A549 (cell line): ENCODE results near the gene SHISAL2A. TPM values are rescaled to one million over a fixed set of nuclear protein-coding genes. Genes with fewer than 3 reads are reported as not detected.

ENCODE experiments used
- ATAC-seq, 2 experiments: fragments of 200-7000 bp in 1 of 2; fragments of >200 bp in 1 of 2; cut with Nextera tagmentation in 1 of 2; cut with Tn5 transposase in 1 of 2; 3 replicates each; pipeline versions ENCODE4 v1.8.0 to v1.9.1; 2018 to 2020; ENCODE audit warnings: mild to moderate bottlenecking in 1 of 2, moderate library complexity in 1 of 2
- CTCF ChIA-PET: fragments of 300-600 bp; sonication (Branson Sonifier 250); formaldehyde crosslinking; extraction: SDS; loops from one replicate; lab custom pipeline; 2021; ENCODE audit warnings: antibody characterized with exemption, inconsistent platforms; lab: Yijun Ruan, JAX
- POLR2A ChIA-PET: fragments of 350-600 bp; formaldehyde crosslinking; extraction: SDS; loops from one replicate; lab custom pipeline; 2021; ENCODE audit warnings: antibody characterized with exemption, inconsistent platforms; lab: Yijun Ruan, JAX
- DNase-seq, 2 experiments: peaks; one replicate each; pipeline versions ENCODE4 v3.0.0 to v3.0.0-alpha.2; 2011 to 2016; ENCODE audit warnings: low read depth in 1 of 2, low spot score in 1 of 2
- FAIRE-seq: peaks from 2 replicates; lab custom pipeline; 2011; peaks lifted over from hg19 to GRCh38; lab: Jason Lieb, UNC
- H3K27ac ChIP-seq, 2 experiments: fragments of >200 bp; sonication (Bioruptor Twin); formaldehyde crosslinking; 3 replicates each; pipeline ENCODE4 v1.5.1; 2016 to 2017
- H3K4me1 ChIP-seq: fragments of >200 bp; sonication (Bioruptor Twin); formaldehyde crosslinking; 3 replicates; pipeline ENCODE4 v1.6.1; 2016
- H3K4me2 ChIP-seq: fragments of >200 bp; sonication (Bioruptor Twin); formaldehyde crosslinking; 3 replicates; pipeline ENCODE4 v1.6.1; 2016
- H3K4me3 ChIP-seq: fragments of >200 bp; sonication (Bioruptor Twin); formaldehyde crosslinking; 3 replicates; pipeline ENCODE4 v1.5.1; 2016
- H3K9me3 ChIP-seq: fragments of >200 bp; sonication (Bioruptor Twin); formaldehyde crosslinking; 3 replicates; pipeline ENCODE4 v1.6.1; 2016
- BHLHE40 ChIP-seq: IDR thresholded peaks from 2 replicates; pipeline ENCODE4 v1.6.1; 2012; ENCODE audit warnings: low read depth, low read length, inconsistent platforms
- CEBPB ChIP-seq, 2 experiments: fragments of >200 bp in 1 of 2; sonication (Bioruptor Twin) in 1 of 2; formaldehyde crosslinking in 1 of 2; IDR thresholded peaks; 2 replicates each; pipeline ENCODE4 v1.6.1; 2012 to 2016
- EHMT2 ChIP-seq: fragments of 200-600 bp; sonication (generic); IDR thresholded peaks from 2 replicates; pipeline ENCODE4 v1.6.1; 2016; ENCODE audit warnings: antibody characterized with exemption, low read depth, mild to moderate bottlenecking, moderate library complexity
- ESRRA ChIP-seq: fragments of 150-350 bp; IDR thresholded peaks from 2 replicates; pipeline ENCODE4 v1.6.1; 2014; ENCODE audit warnings: mild to moderate bottlenecking, low read length, borderline replicate concordance
- FOSL2 ChIP-seq, 2 experiments: fragments of 450-650 bp in 1 of 2; fragments of >200 bp in 1 of 2; sonication (Bioruptor Twin) in 1 of 2; formaldehyde crosslinking; IDR thresholded peaks; 2 replicates each; pipeline versions ENCODE4 v1.5.0 to v1.6.1; 2016 to 2020; ENCODE audit warnings: mild to moderate bottlenecking in 1 of 2, moderate library complexity in 1 of 2
- KDM5A ChIP-seq: fragments of 200-600 bp; sonication (generic); IDR thresholded peaks from 2 replicates; pipeline ENCODE4 v1.6.1; 2016; ENCODE audit warnings: antibody characterized with exemption, mild to moderate bottlenecking
- MAZ ChIP-seq: fragments of 150-350 bp; IDR thresholded peaks from 2 replicates; pipeline ENCODE4 v1.6.1; 2014; ENCODE audit warnings: antibody characterized with exemption, low read depth, low read length, borderline replicate concordance
- NR3C1 ChIP-seq: fragments of >200 bp; sonication (Bioruptor Twin); formaldehyde crosslinking; IDR thresholded peaks from 3 replicates; pipeline ENCODE4 v1.6.1; 2017
- PHF8 ChIP-seq: fragments of 200-600 bp; sonication (generic); IDR thresholded peaks from 2 replicates; pipeline ENCODE4 v1.6.1; 2016; ENCODE audit warnings: low read depth, mild to moderate bottlenecking, antibody characterized with exemption, moderate library complexity, borderline replicate concordance
- POLR2AphosphoS2 ChIP-seq: conservative IDR thresholded peaks from 2 replicates; pipeline ENCODE4 v1.6.1; 2012; ENCODE audit warnings: low read length, improper control_type of control experiment, inconsistent platforms
- RARB ChIP-seq: fragments of 250-450 bp; sonication (Bioruptor Pico); IDR thresholded peaks from 2 replicates; pipeline ENCODE4 v1.8.0; 2021; ENCODE audit warnings: mild to moderate bottlenecking, moderate library complexity
- RCOR1 ChIP-seq: fragments of 150-350 bp; IDR thresholded peaks from 2 replicates; pipeline ENCODE4 v1.6.1; 2014; ENCODE audit warnings: antibody characterized with exemption, low read length, low read depth
- SREBF2 ChIP-seq: fragments of 450-650 bp; IDR thresholded peaks from 2 replicates; pipeline ENCODE4 v1.6.1; 2014; ENCODE audit warnings: mild to moderate bottlenecking, moderate library complexity
- ZC3H11A ChIP-seq: fragments of 450-650 bp; IDR thresholded peaks from 2 replicates; pipeline ENCODE4 v1.6.1; 2014; ENCODE audit warnings: antibody characterized with exemption, mild to moderate bottlenecking
- ZFP36 ChIP-seq: fragments of 450-650 bp; IDR thresholded peaks from 2 replicates; pipeline ENCODE4 v1.6.1; 2014; ENCODE audit warnings: borderline replicate concordance; ENCODE audit not compliant: partially characterized antibody
- WGBS: methylation state at CpG from one replicate; pipeline ENCODE4 v1.1.6; 2017; ENCODE audit errors: missing lambda C conversion rate; 5-methylcytosine and 5-hydroxymethylcytosine counted together
- polyA plus RNA-seq, 4 experiments: library from polyadenylated mRNA; depleted of rRNA in 3 of 4; stranded (reverse); fragments of >200 nt; fragmentation: RNase III in 1 of 4; extraction: RNeasy Plus Mini Kit Qiagen cat#74134 plus additional on column Dnase treatment in 1 of 4; gene quantifications; 2 replicates in 3 of 4; 3 replicates in 1 of 4; pipeline ENCODE4 v1.2.3, GENCODE V29; 2011 to 2017
- TF ChIP-seq, protein P1 (sequence below): fragments of >200 bp; sonication (Bioruptor Twin); formaldehyde crosslinking; IDR thresholded peaks from 2 replicates; pipeline ENCODE4 v1.6.1; 2016
- TF ChIP-seq, protein P2 (sequence below): fragments of 250-450 bp; sonication (Bioruptor Pico); IDR thresholded peaks from 2 replicates; pipeline ENCODE4 v1.5.0; 2020; ENCODE audit warnings: low read depth, mild to moderate bottlenecking, moderate library complexity
- TF ChIP-seq, protein P3 (sequence below): fragments of >200 bp; sonication (Bioruptor Twin); formaldehyde crosslinking; IDR thresholded peaks from 3 replicates; pipeline ENCODE4 v1.6.1; 2016
- TF ChIP-seq, protein P4 (sequence below): fragments of 200-600 bp; sonication (generic); IDR thresholded peaks from 2 replicates; pipeline ENCODE4 v1.6.1; 2016; ENCODE audit warnings: antibody characterized with exemption, mild to moderate bottlenecking, moderate library complexity

SHISAL2A gene
- polyA plus RNA-seq, 2 of the 4 experiments (the other 2 are of a cell fraction), result not detected

DNA sequence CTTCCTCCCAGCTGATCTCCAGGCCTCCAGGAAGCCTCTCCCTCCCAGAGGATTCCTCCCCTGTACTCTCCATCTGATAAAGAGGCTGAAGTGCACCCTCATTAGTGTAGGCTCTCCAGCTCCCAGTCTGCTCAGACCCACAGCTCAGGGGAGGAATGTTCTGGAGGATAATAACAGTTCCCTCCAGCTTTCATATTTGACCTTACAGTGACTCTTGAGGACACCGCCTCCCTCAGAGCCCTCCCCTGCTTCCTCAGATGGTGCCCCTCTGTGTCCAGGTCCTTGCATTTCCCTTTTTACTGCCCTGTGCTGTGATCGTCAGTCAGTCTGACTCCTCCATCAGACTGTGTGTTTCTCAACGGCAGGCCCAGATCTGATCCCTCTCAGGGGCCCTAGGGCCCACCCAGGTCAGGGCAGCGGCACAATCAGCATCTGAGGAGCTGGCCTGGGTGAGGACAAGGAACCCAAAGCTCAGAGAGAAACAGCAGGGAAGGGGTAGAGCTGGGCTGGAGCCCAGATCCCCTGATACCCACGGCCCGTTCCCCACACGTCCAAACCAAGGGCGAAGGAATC lies 1.1 kb upstream of the SHISAL2A start:
- FAIRE-seq (no peak), DNase-seq (no peak), ATAC-seq (no peak)
- H3K4me1 ChIP-seq, result peaks cover 5% of the 10 kb centered on the region; the same call in 1 of the 3 replicates
- ChIA-PET CTCF (interaction anchor here (0.7 to 1.5 kb wide), 3 partner anchors 9 to 54 kb away, joined by 3 to 5 read pairs (median 3); no protein-coding TSS in a partner anchor), POLR2A (no interaction called here)
- no peaks in the 10 kb centered on the region for H3K9me3 ChIP-seq
- no peak overlapping the region for H3K27ac ChIP-seq
- TF ChIP-seq MAZ, result no peak
- TF ChIP-seq RCOR1, result no peak
- TF ChIP-seq, protein P1, sequence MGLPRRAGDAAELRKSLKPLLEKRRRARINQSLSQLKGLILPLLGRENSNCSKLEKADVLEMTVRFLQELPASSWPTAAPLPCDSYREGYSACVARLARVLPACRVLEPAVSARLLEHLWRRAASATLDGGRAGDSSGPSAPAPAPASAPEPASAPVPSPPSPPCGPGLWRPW, result no peak
- TF ChIP-seq NR3C1, result no peak
- TF ChIP-seq, protein P2, sequence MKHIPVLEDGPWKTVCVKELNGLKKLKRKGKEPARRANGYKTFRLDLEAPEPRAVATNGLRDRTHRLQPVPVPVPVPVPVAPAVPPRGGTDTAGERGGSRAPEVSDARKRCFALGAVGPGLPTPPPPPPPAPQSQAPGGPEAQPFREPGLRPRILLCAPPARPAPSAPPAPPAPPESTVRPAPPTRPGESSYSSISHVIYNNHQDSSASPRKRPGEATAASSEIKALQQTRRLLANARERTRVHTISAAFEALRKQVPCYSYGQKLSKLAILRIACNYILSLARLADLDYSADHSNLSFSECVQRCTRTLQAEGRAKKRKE (CRISPR knock-in tag), result no peak
- no peak for TF ChIP-seq RARB (CRISPR knock-in tag)
- TF ChIP-seq ZC3H11A, result no peak
- WGBS, result 87% methylated on average over 8 of the region's 8 CpGs
- H3K4me3 ChIP-seq, result no peak overlapping the region
- H3K4me2 ChIP-seq, result no peak overlapping the region

DNA sequence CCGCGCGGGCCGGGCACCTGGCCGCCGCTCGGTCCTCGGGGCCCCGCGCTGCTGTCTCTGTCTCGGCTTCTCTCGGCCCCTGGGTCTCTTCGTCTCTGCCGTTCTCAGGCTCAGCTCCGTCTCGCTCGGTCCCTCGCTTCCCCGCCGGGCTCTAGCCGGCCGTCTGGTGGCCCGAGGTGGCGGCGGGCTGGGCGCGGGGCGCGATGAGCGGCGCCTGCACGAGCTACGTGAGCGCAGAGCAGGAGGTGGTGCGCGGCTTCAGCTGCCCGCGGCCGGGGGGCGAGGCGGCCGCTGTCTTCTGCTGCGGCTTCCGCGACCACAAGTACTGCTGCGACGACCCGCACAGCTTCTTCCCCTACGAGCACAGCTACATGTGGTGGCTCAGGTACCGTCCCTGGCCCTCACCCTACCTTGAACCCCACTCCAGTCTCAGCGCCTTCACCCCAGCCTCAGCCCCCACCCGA lies 355 bp downstream of the SHISAL2A start:
- no peak for DNase-seq
- no peaks in the 10 kb centered on the region for H3K9me3 ChIP-seq
- POLR2A ChIA-PET, result interaction anchor here (1.0 kb wide), 1 partner anchor 8 kb away, joined by 10 read pairs; no protein-coding TSS in a partner anchor
- WGBS, result 63% methylated on average over 3 of the region's 52 CpGs
- H3K4me1 ChIP-seq, result peaks cover 9% of the 10 kb centered on the region; the same call in 1 of the 3 replicates
- CTCF ChIA-PET, result interaction anchor here (0.7 kb wide), 1 partner anchor 9 kb away, joined by 3 read pairs; no protein-coding TSS in a partner anchor
- ATAC-seq, result peak in 1 of 2 experiments; percentile 20; a peak in 1 of 6 replicates
- FAIRE-seq, result no peak
- peak overlapping the region; percentile 56 to 78; a peak in 5 of 6 replicates for H3K27ac ChIP-seq
- H3K4me2 ChIP-seq, result peak overlapping the region; percentile 86
- no peak for TF ChIP-seq POLR2AphosphoS2
- TF ChIP-seq, protein P3, sequence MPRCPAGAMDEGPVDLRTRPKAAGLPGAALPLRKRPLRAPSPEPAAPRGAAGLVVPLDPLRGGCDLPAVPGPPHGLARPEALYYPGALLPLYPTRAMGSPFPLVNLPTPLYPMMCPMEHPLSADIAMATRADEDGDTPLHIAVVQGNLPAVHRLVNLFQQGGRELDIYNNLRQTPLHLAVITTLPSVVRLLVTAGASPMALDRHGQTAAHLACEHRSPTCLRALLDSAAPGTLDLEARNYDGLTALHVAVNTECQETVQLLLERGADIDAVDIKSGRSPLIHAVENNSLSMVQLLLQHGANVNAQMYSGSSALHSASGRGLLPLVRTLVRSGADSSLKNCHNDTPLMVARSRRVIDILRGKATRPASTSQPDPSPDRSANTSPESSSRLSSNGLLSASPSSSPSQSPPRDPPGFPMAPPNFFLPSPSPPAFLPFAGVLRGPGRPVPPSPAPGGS, result no peak
- no peak for TF ChIP-seq CEBPB (IDR thresholded peaks at IDR 0.05)
- no peak for TF ChIP-seq RARB (CRISPR knock-in tag)
- no peak for TF ChIP-seq PHF8
- no peak for TF ChIP-seq EHMT2
- TF ChIP-seq ESRRA, result no peak
- TF ChIP-seq, protein P4, sequence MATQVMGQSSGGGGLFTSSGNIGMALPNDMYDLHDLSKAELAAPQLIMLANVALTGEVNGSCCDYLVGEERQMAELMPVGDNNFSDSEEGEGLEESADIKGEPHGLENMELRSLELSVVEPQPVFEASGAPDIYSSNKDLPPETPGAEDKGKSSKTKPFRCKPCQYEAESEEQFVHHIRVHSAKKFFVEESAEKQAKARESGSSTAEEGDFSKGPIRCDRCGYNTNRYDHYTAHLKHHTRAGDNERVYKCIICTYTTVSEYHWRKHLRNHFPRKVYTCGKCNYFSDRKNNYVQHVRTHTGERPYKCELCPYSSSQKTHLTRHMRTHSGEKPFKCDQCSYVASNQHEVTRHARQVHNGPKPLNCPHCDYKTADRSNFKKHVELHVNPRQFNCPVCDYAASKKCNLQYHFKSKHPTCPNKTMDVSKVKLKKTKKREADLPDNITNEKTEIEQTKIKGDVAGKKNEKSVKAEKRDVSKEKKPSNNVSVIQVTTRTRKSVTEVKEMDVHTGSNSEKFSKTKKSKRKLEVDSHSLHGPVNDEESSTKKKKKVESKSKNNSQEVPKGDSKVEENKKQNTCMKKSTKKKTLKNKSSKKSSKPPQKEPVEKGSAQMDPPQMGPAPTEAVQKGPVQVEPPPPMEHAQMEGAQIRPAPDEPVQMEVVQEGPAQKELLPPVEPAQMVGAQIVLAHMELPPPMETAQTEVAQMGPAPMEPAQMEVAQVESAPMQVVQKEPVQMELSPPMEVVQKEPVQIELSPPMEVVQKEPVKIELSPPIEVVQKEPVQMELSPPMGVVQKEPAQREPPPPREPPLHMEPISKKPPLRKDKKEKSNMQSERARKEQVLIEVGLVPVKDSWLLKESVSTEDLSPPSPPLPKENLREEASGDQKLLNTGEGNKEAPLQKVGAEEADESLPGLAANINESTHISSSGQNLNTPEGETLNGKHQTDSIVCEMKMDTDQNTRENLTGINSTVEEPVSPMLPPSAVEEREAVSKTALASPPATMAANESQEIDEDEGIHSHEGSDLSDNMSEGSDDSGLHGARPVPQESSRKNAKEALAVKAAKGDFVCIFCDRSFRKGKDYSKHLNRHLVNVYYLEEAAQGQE, result no peak
- TF ChIP-seq ZFP36, result no peak
- TF ChIP-seq RCOR1, result no peak
- no peak for TF ChIP-seq ZC3H11A
- peak overlapping the region; percentile 45 for H3K4me3 ChIP-seq

DNA sequence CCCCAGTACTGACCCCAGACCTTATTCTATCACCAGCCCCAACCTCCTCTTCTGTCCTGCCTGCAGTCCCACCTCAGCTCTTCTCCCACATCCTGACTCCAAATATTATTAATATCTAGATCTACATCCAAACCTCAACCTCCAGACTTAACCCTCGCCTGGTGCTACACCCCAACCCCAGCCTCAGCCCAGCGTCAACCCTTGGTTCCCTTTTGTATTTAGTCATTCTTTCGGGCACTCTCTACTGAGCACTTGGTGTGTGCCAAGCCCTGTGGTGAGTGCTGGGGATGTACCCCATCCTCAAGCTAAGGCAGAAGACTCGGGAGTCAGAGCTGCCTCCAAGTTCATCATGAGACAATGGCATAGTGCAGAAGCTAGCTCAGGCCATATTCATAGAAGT lies 1.1 kb downstream of the SHISAL2A start:
- no peak overlapping the region for H3K4me2 ChIP-seq
- TF ChIP-seq ZFP36 (no peak), SREBF2 (no peak), BHLHE40 (no peak), FOSL2 (IDR thresholded peaks at IDR 0.05) (no peak), FOSL2 (CRISPR knock-in tag; IDR thresholded peaks at IDR 0.05) (no peak), KDM5A (no peak)
- CTCF ChIA-PET, result no interaction called here
- H3K27ac ChIP-seq, result no peak overlapping the region
- peaks cover 6% of the 10 kb centered on the region; the same call in 1 of the 3 replicates for H3K4me1 ChIP-seq
- no peak overlapping the region for H3K4me3 ChIP-seq
- no peak for ATAC-seq
- no peak for FAIRE-seq
- POLR2A ChIA-PET, result no interaction called here
- WGBS, result 94% methylated on average over 4 of the region's 4 CpGs
- no peak for DNase-seq
- no peaks in the 10 kb centered on the region for H3K9me3 ChIP-seq
